Mesodermal cell (in vitro differentiated cells): ENCODE data around the gene SLC4A5. TPM values are rescaled to one million over a fixed set of nuclear protein-coding genes. Genes with fewer than 3 reads are reported as not detected.
A peak's percentile ranks its signal among the peaks of the same experiment; 100 is the strongest.

Experiments used
- H3K27ac ChIP-seq: 2 replicates; pipeline ENCODE4 v1.7.0; 2013; ENCODE audit warnings: mild to moderate bottlenecking, low read depth, low read length, moderate library complexity; ENCODE audit not compliant: severe bottlenecking
- H3K36me3 ChIP-seq: 2 replicates; pipeline ENCODE4 v1.7.1; 2013; ENCODE audit warnings: mild to moderate bottlenecking, low read length, moderate library complexity; ENCODE audit not compliant: control insufficient read depth, insufficient read depth
- H3K4me1 ChIP-seq: one replicate; pipeline ENCODE4 v1.7.1; 2013; ENCODE audit warnings: mild to moderate bottlenecking, low read length; ENCODE audit not compliant: insufficient read depth, control insufficient read depth, poor library complexity, severe bottlenecking
- H3K4me3 ChIP-seq: 2 replicates; pipeline ENCODE4 v1.7.0; 2013; ENCODE audit warnings: low read length, control low read depth, mild to moderate bottlenecking; ENCODE audit not compliant: insufficient read depth, poor library complexity, severe bottlenecking; ENCODE audit errors: extremely low read depth
- H3K9me3 ChIP-seq: 2 replicates; pipeline ENCODE4 v1.7.1; 2013; ENCODE audit warnings: mild to moderate bottlenecking, low read length, moderate library complexity; ENCODE audit not compliant: control insufficient read depth
- WGBS, 2 experiments: methylation state at CpG; one replicate each; pipeline ENCODE4 v1.1.5; 2013; ENCODE audit warnings: missing lambda C conversion rate in 2 of 2; ENCODE audit not compliant: insufficient coverage in 2 of 2; 5-methylcytosine and 5-hydroxymethylcytosine counted together
- polyA plus RNA-seq, 2 experiments: library from polyadenylated mRNA; stranded (reverse); fragments of 50-300 nt; gene quantifications; one replicate each; pipeline ENCODE4 v1.2.3, GENCODE V29; 2013

The SLC4A5 gene, protein sequence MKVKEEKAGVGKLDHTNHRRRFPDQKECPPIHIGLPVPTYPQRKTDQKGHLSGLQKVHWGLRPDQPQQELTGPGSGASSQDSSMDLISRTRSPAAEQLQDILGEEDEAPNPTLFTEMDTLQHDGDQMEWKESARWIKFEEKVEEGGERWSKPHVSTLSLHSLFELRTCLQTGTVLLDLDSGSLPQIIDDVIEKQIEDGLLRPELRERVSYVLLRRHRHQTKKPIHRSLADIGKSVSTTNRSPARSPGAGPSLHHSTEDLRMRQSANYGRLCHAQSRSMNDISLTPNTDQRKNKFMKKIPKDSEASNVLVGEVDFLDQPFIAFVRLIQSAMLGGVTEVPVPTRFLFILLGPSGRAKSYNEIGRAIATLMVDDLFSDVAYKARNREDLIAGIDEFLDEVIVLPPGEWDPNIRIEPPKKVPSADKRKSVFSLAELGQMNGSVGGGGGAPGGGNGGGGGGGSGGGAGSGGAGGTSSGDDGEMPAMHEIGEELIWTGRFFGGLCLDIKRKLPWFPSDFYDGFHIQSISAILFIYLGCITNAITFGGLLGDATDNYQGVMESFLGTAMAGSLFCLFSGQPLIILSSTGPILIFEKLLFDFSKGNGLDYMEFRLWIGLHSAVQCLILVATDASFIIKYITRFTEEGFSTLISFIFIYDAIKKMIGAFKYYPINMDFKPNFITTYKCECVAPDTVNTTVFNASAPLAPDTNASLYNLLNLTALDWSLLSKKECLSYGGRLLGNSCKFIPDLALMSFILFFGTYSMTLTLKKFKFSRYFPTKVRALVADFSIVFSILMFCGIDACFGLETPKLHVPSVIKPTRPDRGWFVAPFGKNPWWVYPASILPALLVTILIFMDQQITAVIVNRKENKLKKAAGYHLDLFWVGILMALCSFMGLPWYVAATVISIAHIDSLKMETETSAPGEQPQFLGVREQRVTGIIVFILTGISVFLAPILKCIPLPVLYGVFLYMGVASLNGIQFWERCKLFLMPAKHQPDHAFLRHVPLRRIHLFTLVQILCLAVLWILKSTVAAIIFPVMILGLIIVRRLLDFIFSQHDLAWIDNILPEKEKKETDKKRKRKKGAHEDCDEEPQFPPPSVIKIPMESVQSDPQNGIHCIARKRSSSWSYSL
- 1.8 TPM for polyA plus RNA-seq (2013, experiment 1 of 2)
- polyA plus RNA-seq (2013, experiment 2 of 2) = 2.2 TPM

DNA sequence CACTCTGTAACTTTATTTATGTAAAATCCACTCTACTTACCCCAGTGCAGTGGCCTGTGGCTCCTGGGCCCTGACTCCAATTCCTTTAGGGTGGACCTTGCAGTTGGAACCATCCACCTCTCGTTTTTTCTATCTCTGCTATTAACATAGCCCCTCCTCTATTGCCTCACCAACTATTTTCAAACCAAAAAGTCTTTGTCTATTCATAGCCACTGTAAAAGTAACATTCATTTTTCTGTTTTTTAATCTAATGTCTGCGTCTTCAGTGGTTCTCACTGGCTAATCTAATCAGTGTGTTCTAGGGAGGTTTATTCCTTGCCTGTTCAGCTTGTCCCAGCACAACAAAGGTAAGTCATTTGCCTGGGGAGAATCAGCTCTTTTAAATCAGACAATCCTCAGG is at the start of gene SLC4A5:
Gene SLC4A5 (minus strand): TSS at position 101 of the 400 bp plus-strand sequence. CDS start 28,393 bp downstream, outside the sequence.
- 71 to 87% methylated on average over 1 to 2 of the region's 2 CpGs for WGBS, 2 experiments

DNA sequence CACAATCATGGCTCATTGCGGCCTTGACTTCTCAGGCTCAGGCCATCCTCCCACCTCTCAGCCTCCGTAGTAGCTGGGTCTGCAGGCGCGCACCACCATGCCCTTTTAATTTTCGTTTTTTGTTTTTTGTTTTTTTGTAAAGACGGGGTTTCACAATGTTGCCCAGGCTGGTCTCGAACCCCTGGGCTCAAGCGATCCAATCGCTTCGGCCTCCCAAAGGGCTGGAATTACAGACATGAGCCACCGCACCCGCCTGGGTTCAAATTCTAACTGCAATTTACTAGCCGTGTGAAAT is 49.2 kb upstream of the SLC4A5 start:
- peaks cover 16% of the 10 kb centered on the region for H3K4me1 ChIP-seq
- H3K36me3 ChIP-seq = no peaks in the 10 kb centered on the region
- no peaks in the 10 kb centered on the region for H3K9me3 ChIP-seq
- H3K4me3 ChIP-seq = no peak overlapping the region
- 84 to 89% methylated on average over 9 to 13 of the region's 13 CpGs for WGBS, 2 experiments
- H3K27ac ChIP-seq = no peak overlapping the region

More for the DNA sequence above, at the start of gene SLC4A5:
- Histone ChIP-seq H3K4me3 (no peak within 1 kb of the TSS), H3K4me1 (no peaks in the 10 kb centered on the region), H3K36me3 (no peaks in the 10 kb centered on the region), H3K9me3 (no peaks in the 10 kb centered on the region), H3K27ac (no peak within 1 kb of the TSS)

DNA sequence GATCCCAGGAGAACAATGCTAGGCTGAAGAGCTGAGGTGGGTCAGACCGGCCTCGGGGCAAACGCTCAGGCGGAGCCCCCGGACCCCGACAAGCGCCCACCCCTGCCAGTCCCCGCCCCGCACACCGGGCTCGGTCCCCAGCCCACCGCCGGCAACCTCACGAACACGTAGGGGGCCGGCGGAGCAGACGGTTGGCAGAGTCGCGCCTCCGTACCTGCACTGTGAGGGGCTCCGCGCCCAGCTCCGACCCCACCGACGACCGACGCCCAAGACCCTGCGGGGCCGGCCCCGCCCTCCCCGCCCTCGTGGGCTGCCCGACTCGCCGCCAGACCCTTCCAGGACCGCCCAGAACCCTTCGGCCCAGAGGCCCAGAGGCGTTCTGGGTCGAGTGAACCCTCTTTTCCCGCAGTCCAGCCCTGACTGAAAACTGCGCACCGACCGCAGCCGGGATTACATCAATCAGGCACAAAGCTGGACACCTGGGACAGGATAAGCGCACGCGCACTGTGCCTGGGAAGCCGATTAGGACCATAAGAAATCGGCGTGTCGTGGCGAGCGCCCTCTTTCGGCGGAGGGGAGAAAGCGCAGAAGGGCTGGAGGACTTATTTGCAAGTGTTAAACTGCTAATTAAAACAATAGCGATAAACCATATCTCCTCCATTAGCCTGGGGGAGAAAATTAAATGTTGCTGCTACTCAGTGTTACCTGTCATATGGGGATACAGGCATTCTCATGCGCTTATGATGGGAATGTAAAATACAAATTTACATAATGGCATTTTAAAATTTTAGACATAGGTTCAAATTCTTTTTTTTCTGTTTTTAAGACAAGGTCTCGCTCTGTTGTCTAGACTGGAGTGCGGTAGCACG is 48.6 kb upstream of the SLC4A5 start:
- peak overlapping the region; percentile 99 for H3K27ac ChIP-seq
- 3 to 4% methylated on average over 51 to 60 of the region's 62 CpGs for WGBS, 2 experiments
- peaks cover 21% of the 10 kb centered on the region for H3K4me1 ChIP-seq
- H3K36me3 ChIP-seq = peaks cover 2% of the 10 kb centered on the region
- H3K4me3 ChIP-seq = peak overlapping the region; percentile 93
- no peaks in the 10 kb centered on the region for H3K9me3 ChIP-seq

DNA sequence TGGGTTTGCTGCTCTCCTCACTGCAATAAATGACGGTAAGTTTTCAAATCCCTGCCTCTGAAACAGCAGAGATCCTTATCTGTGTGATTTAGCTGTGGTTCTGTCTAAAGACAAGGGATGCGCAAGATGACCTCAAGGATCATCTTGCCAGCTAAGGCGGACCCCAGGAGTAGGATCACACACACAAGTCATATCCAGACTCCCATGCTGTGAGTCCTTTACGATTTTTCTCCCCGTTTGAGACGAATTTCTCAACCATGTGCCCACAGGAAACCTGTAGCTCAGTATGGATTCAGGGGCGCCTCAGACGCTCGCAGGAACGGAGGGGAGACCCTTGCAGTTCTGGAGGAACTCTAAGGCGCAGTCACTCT is 48.0 kb upstream of the SLC4A5 start:
- H3K9me3 ChIP-seq = no peaks in the 10 kb centered on the region
- no peak overlapping the region for H3K27ac ChIP-seq
- H3K36me3 ChIP-seq = peaks cover 3% of the 10 kb centered on the region
- 0 to 4% methylated on average over 6 to 9 of the region's 11 CpGs for WGBS, 2 experiments
- H3K4me3 ChIP-seq = peak overlapping the region; percentile 93
- peaks cover 25% of the 10 kb centered on the region for H3K4me1 ChIP-seq

DNA sequence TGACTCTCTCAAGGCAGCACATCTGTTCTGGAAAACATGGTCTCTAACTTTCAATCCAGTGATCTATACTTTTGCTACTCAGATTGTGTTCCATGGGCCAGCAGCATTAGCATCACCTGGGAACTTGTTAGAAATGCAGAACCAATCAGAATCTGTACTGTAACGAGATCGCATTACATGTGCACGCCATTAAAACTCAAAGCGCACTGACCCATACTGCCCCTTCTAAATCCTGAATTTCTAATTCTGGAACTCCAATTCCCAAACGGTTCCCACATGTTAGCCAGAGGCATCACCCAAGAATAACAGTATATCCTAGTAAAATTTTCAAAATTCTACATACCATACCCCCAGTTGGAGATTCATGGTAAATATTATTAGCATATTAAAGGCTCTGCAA is 47.4 kb upstream of the SLC4A5 start:
- peak overlapping the region; percentile 93 for H3K4me3 ChIP-seq
- H3K4me1 ChIP-seq = peaks cover 25% of the 10 kb centered on the region
- WGBS, 2 experiments = 73 to 78% methylated on average over 3 to 4 of the region's 5 CpGs

DNA sequence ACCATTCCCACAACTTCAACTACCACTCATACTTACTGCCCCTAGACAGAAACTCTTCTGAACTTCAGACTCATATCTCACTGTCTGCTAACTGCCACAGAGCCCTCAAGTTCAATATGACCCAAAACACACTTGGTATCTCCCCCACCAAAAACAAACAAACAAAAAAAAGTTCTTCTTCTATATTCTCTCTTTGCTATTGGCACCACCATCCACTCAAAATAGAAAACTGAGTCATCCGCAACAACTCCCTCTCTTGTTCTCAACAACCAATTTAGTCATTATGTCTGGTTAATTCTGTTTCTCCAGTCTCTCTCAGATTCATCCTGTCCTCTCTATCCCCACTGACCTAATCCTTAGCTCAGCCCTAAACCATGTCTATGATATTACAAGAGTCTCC is 44.1 kb upstream of the SLC4A5 start:
- WGBS, 2 experiments = 86 to 100% methylated on average over 1 of the region's 1 CpG
- no peak overlapping the region for H3K27ac ChIP-seq

More for the DNA sequence above, 47.4 kb upstream of the SLC4A5 start:
- no peaks in the 10 kb centered on the region for H3K9me3 ChIP-seq
- no peak overlapping the region for H3K27ac ChIP-seq
- H3K36me3 ChIP-seq = peaks cover 8% of the 10 kb centered on the region

DNA sequence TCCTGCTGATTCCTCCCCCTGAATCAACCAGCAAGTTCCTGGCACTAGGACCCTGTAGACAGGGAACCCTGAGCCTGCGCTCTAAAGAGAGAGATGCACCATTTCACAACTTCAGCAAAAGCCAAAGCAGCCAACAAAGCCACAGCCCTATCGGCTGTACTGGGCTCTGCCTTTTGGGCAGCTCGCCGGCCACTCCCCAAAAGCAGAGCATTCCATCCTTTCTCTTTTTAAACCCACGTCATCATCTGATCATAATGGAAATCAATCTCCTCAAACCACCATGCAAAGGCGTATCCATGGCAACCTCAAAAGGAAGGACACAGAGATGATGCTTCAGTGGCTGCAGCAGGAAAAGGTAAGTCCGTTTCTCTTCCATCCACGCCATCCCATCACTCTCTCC is 42.2 kb upstream of the SLC4A5 start:
- peaks cover 42% of the 10 kb centered on the region for H3K4me1 ChIP-seq

More for the DNA sequence above, 44.1 kb upstream of the SLC4A5 start:
- Histone ChIP-seq H3K4me1 (peaks cover 40% of the 10 kb centered on the region), H3K36me3 (peaks cover 35% of the 10 kb centered on the region), H3K4me3 (no peak overlapping the region), H3K9me3 (no peaks in the 10 kb centered on the region)

DNA sequence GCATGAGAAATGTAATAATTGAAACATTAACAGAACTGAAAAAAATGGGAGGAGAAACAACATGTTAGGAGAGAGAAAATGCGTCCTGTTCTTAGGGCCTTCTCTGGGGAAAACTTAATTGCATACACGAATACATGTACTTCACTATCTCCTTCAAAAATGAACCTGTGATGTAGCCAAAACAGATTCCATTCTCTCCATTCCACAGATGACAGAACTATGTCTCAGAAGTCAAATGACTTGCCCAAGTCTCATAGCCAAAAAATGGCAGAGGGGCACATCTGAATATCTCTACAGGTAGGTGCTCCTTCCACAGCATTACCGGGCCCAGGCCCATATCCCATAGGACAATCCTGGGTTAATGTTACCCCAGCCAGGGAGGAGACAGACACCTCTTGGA is 40.8 kb upstream of the SLC4A5 start:
- Histone ChIP-seq H3K36me3 (peaks cover 50% of the 10 kb centered on the region), H3K9me3 (no peaks in the 10 kb centered on the region), H3K27ac (no peak overlapping the region), H3K4me3 (no peak overlapping the region), H3K4me1 (peaks cover 41% of the 10 kb centered on the region)
- whole genome bisulfite sequencing, 2 experiments = 93 to 97% methylated on average over 2 to 3 of the region's 3 CpGs

More for the DNA sequence above, 42.2 kb upstream of the SLC4A5 start:
- Histone ChIP-seq H3K9me3 (no peaks in the 10 kb centered on the region), H3K27ac (no peak overlapping the region), H3K4me3 (no peak overlapping the region), H3K36me3 (peaks cover 49% of the 10 kb centered on the region)
- 88 to 96% methylated on average over 6 of the region's 8 CpGs for WGBS, 2 experiments

DNA sequence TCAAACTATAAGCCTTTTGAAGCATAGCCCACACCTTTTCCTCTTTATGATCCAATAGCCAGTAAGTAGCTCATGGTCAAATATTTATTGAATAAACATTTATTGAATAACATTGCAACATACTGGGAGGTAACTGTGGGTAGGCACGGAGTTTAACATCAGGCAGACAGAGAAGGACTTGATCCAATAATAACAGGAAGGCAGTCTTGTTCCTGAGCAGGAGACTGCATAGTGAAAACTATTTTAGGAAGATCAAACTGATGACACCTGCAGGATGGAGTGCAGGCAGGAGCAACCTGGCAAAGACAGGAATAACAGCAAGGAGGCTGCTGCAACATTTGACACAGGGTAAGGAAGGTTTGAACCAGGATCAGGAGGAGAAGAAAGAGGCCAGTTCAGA is 40.0 kb upstream of the SLC4A5 start:
- H3K36me3 ChIP-seq = peaks cover 56% of the 10 kb centered on the region
- no peak overlapping the region for H3K27ac ChIP-seq
- no peaks in the 10 kb centered on the region for H3K9me3 ChIP-seq
- H3K4me1 ChIP-seq = peaks cover 41% of the 10 kb centered on the region
- 100% methylated on average over 1 of the region's 1 CpG for WGBS, 2 experiments
- no peak overlapping the region for H3K4me3 ChIP-seq

DNA sequence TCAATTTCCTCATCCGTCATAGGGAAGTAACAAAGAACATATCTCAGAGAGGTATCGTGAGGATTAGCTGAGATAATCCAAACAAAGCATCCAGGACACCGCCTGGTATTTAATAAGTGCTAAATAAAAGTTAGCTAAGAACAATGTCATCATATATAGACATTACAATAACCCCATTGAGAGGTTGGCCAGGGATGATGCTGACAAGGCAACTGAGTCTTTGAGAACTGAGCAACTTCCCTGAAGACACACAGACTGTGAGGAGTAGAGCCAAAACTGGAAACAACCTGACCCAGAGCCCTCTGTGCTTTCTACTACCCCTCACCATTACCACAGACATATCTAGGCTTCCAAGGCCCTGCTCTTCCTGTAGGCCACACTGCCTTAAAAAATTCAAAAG is 38.5 kb upstream of the SLC4A5 start:
- H3K9me3 ChIP-seq = no peaks in the 10 kb centered on the region
- H3K36me3 ChIP-seq = peaks cover 68% of the 10 kb centered on the region
- H3K4me1 ChIP-seq = peaks cover 30% of the 10 kb centered on the region
- no CpG with 5 or more reads among the region's 3 CpGs for WGBS, 2 experiments
- no peak overlapping the region for H3K4me3 ChIP-seq
- no peak overlapping the region for H3K27ac ChIP-seq
